HepG2 (cell line): ENCODE results near the gene HAP1. TPM values are rescaled to one million over a fixed set of nuclear protein-coding genes. Genes with fewer than 3 reads are reported as not detected.

Experiments used
- ATAC-seq: fragments of 200-7000 bp; cut with Tn5 transposase; 3 replicates; pipeline ENCODE4 v1.9.1; 2020; ENCODE audit warnings: mild to moderate bottlenecking, moderate library complexity
- BruUV-seq: library from RNA; stranded (reverse); fragments of 400-500 nt; replicated peaks from 2 replicates; lab custom pipeline; 2021; lab: Mats Ljungman, UMichigan
- CTCF ChIA-PET: fragments of 300-600 bp; formaldehyde crosslinking; extraction: SDS; loops from one replicate; lab custom pipeline; 2021; ENCODE audit warnings: low total read pairs, inconsistent platforms, low intra/inter-chr PET ratio; lab: Yijun Ruan, JAX
- POLR2A ChIA-PET: fragments of 350-600 bp; sonication (Branson Sonifier 250); formaldehyde crosslinking; loops from one replicate; lab custom pipeline; 2020; ENCODE audit warnings: antibody characterized with exemption, inconsistent platforms; lab: Yijun Ruan, JAX
- DNase-seq: peaks from one replicate; pipeline ENCODE4 v3.0.0-alpha.2; 2015; ENCODE audit warnings: low spot score
- FAIRE-seq: peaks from 3 replicates; lab custom pipeline; 2011; peaks lifted over from hg19 to GRCh38; lab: Jason Lieb, UNC
- H2AFZ ChIP-seq: one replicate; pipeline ENCODE4 v1.6.1; 2011; ENCODE audit warnings: low read length, inconsistent platforms
- H3K27ac ChIP-seq: fragments of 300-600 bp; 3 replicates; pipeline ENCODE4 v1.8.0; 2011; ENCODE audit warnings: mixed run types, mild to moderate bottlenecking, mixed read lengths, low read length, inconsistent platforms; ENCODE audit not compliant: insufficient read depth; ENCODE audit errors: extremely low read length
- H3K27me3 ChIP-seq, 2 experiments: fragments of 200-600 bp in 1 of 2; 2 replicates in 1 of 2; 3 replicates in 1 of 2; pipeline versions ENCODE4 v1.6.0 to v1.8.0; 2011; ENCODE audit warnings: low read length in 2 of 2, mild to moderate bottlenecking in 2 of 2, moderate library complexity in 2 of 2, inconsistent platforms in 1 of 2; ENCODE audit not compliant: insufficient read depth in 2 of 2, control insufficient read depth in 1 of 2
- H3K36me3 ChIP-seq, 2 experiments: fragments of 200-600 bp in 1 of 2; replicated peaks in 1 of 2; 2 replicates in 1 of 2; 3 replicates in 1 of 2; pipeline versions ENCODE4 v1.5.1 to v1.8.0; 2011; ENCODE audit warnings: low read length in 2 of 2, inconsistent platforms in 1 of 2; ENCODE audit not compliant: insufficient read depth in 2 of 2, control insufficient read depth in 1 of 2
- H3K4me1 ChIP-seq: 2 replicates; pipeline ENCODE4 v1.5.1; 2012; ENCODE audit warnings: low read length, inconsistent platforms; ENCODE audit not compliant: insufficient read depth
- H3K4me2 ChIP-seq: 2 replicates; pipeline ENCODE4 v1.6.0; 2011; ENCODE audit warnings: low read depth, low read length, inconsistent platforms
- H3K4me3 ChIP-seq, 3 experiments: fragments of 200-600 bp in 1 of 3; sonication (generic), shearing (Covaris generic) in 1 of 3; replicated peaks in 1 of 3; 2 replicates each; pipeline ENCODE4 v1.5.1; 2011 to 2016; ENCODE audit warnings: low read length in 3 of 3, inconsistent platforms in 2 of 3, low read depth in 2 of 3, mild to moderate bottlenecking in 2 of 3, control low read depth in 1 of 3, mixed read lengths in 1 of 3; ENCODE audit not compliant: insufficient read depth in 1 of 3
- H3K79me2 ChIP-seq: one replicate; pipeline ENCODE4 v1.6.1; 2011; ENCODE audit warnings: low read length, inconsistent platforms; ENCODE audit not compliant: insufficient read depth
- H3K9ac ChIP-seq: 2 replicates; pipeline ENCODE4 v1.6.0; 2011; ENCODE audit warnings: mild to moderate bottlenecking, low read depth, low read length, inconsistent platforms; ENCODE audit not compliant: insufficient read depth
- H3K9me3 ChIP-seq: 2 replicates; pipeline ENCODE4 v1.5.1; 2012; ENCODE audit warnings: mild to moderate bottlenecking, low read length
- H4K20me1 ChIP-seq: 2 replicates; pipeline ENCODE4 v1.6.0; 2011; ENCODE audit warnings: inconsistent platforms, mild to moderate bottlenecking, low read length, moderate library complexity; ENCODE audit not compliant: insufficient read depth
- ARID2 ChIP-seq: sonication (generic); formaldehyde crosslinking; IDR thresholded peaks from 2 replicates; pipeline ENCODE4 v1.8.1; 2022; ENCODE audit warnings: mild to moderate bottlenecking, missing genetic modification reagents, borderline replicate concordance
- BHLHE40 ChIP-seq: IDR thresholded peaks from 2 replicates; pipeline ENCODE4 v1.6.1; 2011; ENCODE audit warnings: low read length, improper control_type of control experiment
- CEBPG ChIP-seq: IDR thresholded peaks from 2 replicates; pipeline ENCODE4 v1.6.1; 2016
- GATAD2A ChIP-seq: IDR thresholded peaks from 2 replicates; pipeline ENCODE4 v1.6.1; 2016
- HIVEP1 ChIP-seq: sonication (generic); formaldehyde crosslinking; IDR thresholded peaks from 2 replicates; pipeline ENCODE4 v1.4.0; 2020; ENCODE audit warnings: mild to moderate bottlenecking, missing genetic modification reagents
- HMG20A ChIP-seq: IDR thresholded peaks from 2 replicates; pipeline ENCODE4 v1.6.1; 2016; ENCODE audit warnings: borderline replicate concordance
- MXI1 ChIP-seq: IDR thresholded peaks from 3 replicates; pipeline ENCODE4 v1.6.1; 2012; ENCODE audit warnings: low read depth, low read length, inconsistent platforms, borderline replicate concordance
- NFKBIZ ChIP-seq: IDR thresholded peaks from 2 replicates; pipeline ENCODE4 v1.6.1; 2018; ENCODE audit warnings: missing genetic modification reagents, missing compliant biosample characterization
- NR2F2 ChIP-seq: IDR thresholded peaks from 2 replicates; pipeline ENCODE4 v1.6.1; 2012; ENCODE audit warnings: low read depth, inconsistent platforms, borderline replicate concordance
- POLR2AphosphoS5 ChIP-seq: IDR thresholded peaks from 2 replicates; pipeline ENCODE4 v1.6.1; 2012; ENCODE audit warnings: low read depth, low read length
- RARA ChIP-seq: IDR thresholded peaks from 2 replicates; pipeline ENCODE4 v1.6.1; 2016; ENCODE audit warnings: missing genetic modification reagents, missing compliant biosample characterization
- SOX6 ChIP-seq, 2 experiments: fragments of 450-650 bp in 1 of 2; sonication (generic) in 1 of 2; formaldehyde crosslinking in 1 of 2; IDR thresholded peaks; 2 replicates each; pipeline versions ENCODE4 v1.4.0 to v1.6.1; 2017 to 2020; ENCODE audit warnings: antibody characterized with exemption in 1 of 2, mild to moderate bottlenecking in 1 of 2, missing genetic modification reagents in 1 of 2
- TCF7 ChIP-seq: sonication (generic); IDR thresholded peaks from 2 replicates; pipeline ENCODE4 v1.6.1; 2016; ENCODE audit warnings: antibody characterized with exemption, low read depth
- ZFP41 ChIP-seq: sonication (generic); formaldehyde crosslinking; IDR thresholded peaks from 2 replicates; pipeline ENCODE4 v1.4.0; 2020; ENCODE audit warnings: mild to moderate bottlenecking, missing genetic modification reagents, borderline replicate concordance
- ZNF30 ChIP-seq: sonication (generic); formaldehyde crosslinking; IDR thresholded peaks from 2 replicates; pipeline ENCODE4 v1.5.0; 2020; ENCODE audit warnings: mild to moderate bottlenecking, missing genetic modification reagents
- ZNF598 ChIP-seq: sonication (generic); formaldehyde crosslinking; IDR thresholded peaks from 2 replicates; pipeline ENCODE4 v1.5.1; 2020; ENCODE audit warnings: mild to moderate bottlenecking, missing genetic modification reagents, borderline replicate concordance
- ZNF737 ChIP-seq: sonication (generic); formaldehyde crosslinking; IDR thresholded peaks from 2 replicates; pipeline ENCODE4 v1.5.0; 2020; ENCODE audit warnings: missing genetic modification reagents, mild to moderate bottlenecking, borderline replicate concordance
- ZSCAN25 ChIP-seq: sonication (generic); formaldehyde crosslinking; IDR thresholded peaks from 2 replicates; pipeline ENCODE4 v1.8.0; 2022; ENCODE audit warnings: mild to moderate bottlenecking, missing genetic modification reagents
- WGBS: methylation state at CpG from one replicate; pipeline ENCODE4 v1.1.6; 2017; ENCODE audit warnings: low lambda C conversion rate; 5-methylcytosine and 5-hydroxymethylcytosine counted together
- in situ Hi-C: cut with HindIII; loops from 2 replicates; pipeline ENCODE4 v1.10.0; 2017; ENCODE audit warnings: low pct_unique_long_range_greater_than_20kb; ENCODE audit not compliant: extremely low pct_ligation_motif_present
- intact Hi-C: fragments of 100-400 bp; cut with micrococcal nuclease; formaldehyde crosslinking; loops from one replicate; pipeline ENCODE4 v1.10.0; 2022; ENCODE audit not compliant: unreplicated experiment
- polyA plus RNA-seq, 8 experiments: library from polyadenylated mRNA; depleted of rRNA in 3 of 8; stranded (reverse) in 7 of 8; unstranded in 1 of 8; fragments of >200 nt; fragmentation: Illumina TruSeq in 4 of 8; extraction: Trizol in 4 of 8; gene quantifications; 2 replicates each; pipeline versions ENCODE4 v1.2.1 to v1.2.3, GENCODE V29; 2011 to 2016; ENCODE audit warnings: low read depth in 4 of 8, missing spikeins in 1 of 8, mixed read lengths in 1 of 8; ENCODE audit not compliant: insufficient read depth in 1 of 8
- total RNA-seq, 5 experiments: library from RNA; depleted of rRNA; stranded (reverse); fragments of >200 nt; fragmentation: Illumina TruSeq; extraction: Trizol; gene quantifications; 2 replicates each; pipeline ENCODE4 v1.2.3, GENCODE V29; 2016; ENCODE audit warnings: low read depth in 1 of 5
- TF ChIP-seq, protein P1 (sequence below): sonication (generic); formaldehyde crosslinking; IDR thresholded peaks from 2 replicates; pipeline ENCODE4 v1.9.0; 2021; ENCODE audit warnings: missing genetic modification reagents, mild to moderate bottlenecking, borderline replicate concordance
- TF ChIP-seq, protein P2 (sequence below): IDR thresholded peaks from 2 replicates; pipeline ENCODE4 v1.6.1; 2012; ENCODE audit warnings: low read length, improper control_type of control experiment
- TF ChIP-seq, protein P3 (sequence below): sonication (generic); formaldehyde crosslinking; IDR thresholded peaks from 2 replicates; pipeline ENCODE4 v1.8.0; 2022; ENCODE audit warnings: missing genetic modification reagents, low read depth, mild to moderate bottlenecking, borderline replicate concordance

Gene HAP1
- total and polyA plus RNA-seq, 2 of the 13 experiments (the other 11 are each of a cell fraction or from before 2014, with no cell fraction given): 0.07 TPM

DNA sequence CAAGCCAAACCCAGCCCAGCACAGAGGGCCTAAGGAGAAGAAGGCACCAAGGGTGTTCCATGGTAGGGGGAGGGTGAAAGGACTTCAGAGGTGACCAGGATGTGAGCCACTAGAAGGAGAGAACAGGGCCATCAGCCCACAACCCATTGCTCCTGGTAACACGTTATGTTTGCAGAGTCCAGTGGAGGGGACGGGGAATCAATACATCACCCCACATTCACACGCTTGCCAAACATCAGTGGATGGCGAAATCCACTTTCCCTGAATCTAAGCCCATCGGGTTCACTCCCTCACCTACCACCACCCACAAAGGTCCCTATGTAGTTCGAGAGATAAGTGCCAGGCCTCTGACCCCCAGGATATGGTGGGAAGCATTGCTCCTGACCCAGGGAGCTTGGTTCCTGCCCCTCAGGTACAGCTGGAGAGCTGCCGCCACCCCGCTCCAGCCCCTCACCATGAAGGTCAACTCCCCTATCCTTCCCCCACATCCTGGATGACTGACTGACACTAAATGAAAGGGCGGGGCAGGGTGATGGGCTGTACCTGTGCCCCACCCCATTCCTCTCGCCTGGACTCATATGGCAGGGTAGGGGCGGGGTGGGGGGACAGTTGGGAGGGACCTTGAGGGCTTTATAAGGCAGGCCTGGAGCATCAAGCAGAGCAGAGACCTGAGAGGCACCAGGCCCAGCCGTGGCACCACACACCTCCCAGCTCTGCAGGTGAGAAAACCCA is 22.6 kb downstream of the HAP1 start, which contains the start of gene GAST:
Gene GAST, plus strand, starts transcription at position 663 of the 732 bp plus-strand sequence. CDS start 3,106 bp downstream, outside the sequence.
- 4% methylated on average over 10 of the region's 12 CpGs for WGBS
- BruUV-seq: no TSS peak
- H3K9me3 ChIP-seq: no peaks in the 10 kb centered on the region
- peak within 1 kb of the TSS; percentile 16; the same call in 1 of the 2 replicates for H3K4me2 ChIP-seq
- H3K27ac ChIP-seq: no peak within 1 kb of the TSS
- POLR2A ChIA-PET: interaction anchor here (0.8 to 1.3 kb wide), 2 partner anchors 23 to 24 kb away, joined by 3 to 8 read pairs; partner anchors contain the start of gene EIF1
- FAIRE-seq: peak; percentile 36
- no peak for DNase-seq
- in situ Hi-C loops: no loop called here
- peaks cover 23% of the 10 kb centered on the region for H3K4me1 ChIP-seq
- H3K36me3 ChIP-seq: no peaks in the 10 kb centered on the region
- CTCF ChIA-PET: no interaction called here
- H3K9ac ChIP-seq: no peak within 1 kb of the TSS
- no peak within 1 kb of the TSS for H2AFZ ChIP-seq
- H3K79me2 ChIP-seq: no peaks in the 10 kb centered on the region
- intact Hi-C loops: no loop called here
- no peak within 1 kb of the TSS for H3K4me3 ChIP-seq
- peak; percentile 58 for ATAC-seq
- peaks cover 8 to 32% of the 10 kb centered on the region in 2 experiments; a peak in 3 of 5 replicates for H3K27me3 ChIP-seq
- H4K20me1 ChIP-seq: no peaks in the 10 kb centered on the region
- TF ChIP-seq POLR2AphosphoS5 (no peak), ZFP41 (CRISPR knock-in tag) (no peak), NR2F2 (peak; percentile 53; the same call in 1 of the 2 replicates), NFKBIZ (no peak), CEBPG (peak; percentile 51; the same call in 1 of the 2 replicates), SOX6 (IDR thresholded peaks at IDR 0.05) (no peak), SOX6 (CRISPR knock-in tag; IDR thresholded peaks at IDR 0.05) (0 out of 2 replicates have a peak, but pooled peaks have one; percentile 37), MXI1 (no peak), ARID2 (CRISPR knock-in tag) (no peak), RARA (CRISPR knock-in tag) (0 out of 2 replicates have a peak, but pooled peaks have one; percentile 10), ZNF737 (CRISPR knock-in tag) (0 out of 2 replicates have a peak, but pooled peaks have one; percentile 21), GATAD2A (peak; percentile 51), HMG20A (no peak), BHLHE40 (peak; percentile 12; the same call in 1 of the 2 replicates), ZNF598 (CRISPR knock-in tag) (no peak), ZSCAN25 (CRISPR knock-in tag) (peak; percentile 65; the same call in 1 of the 2 replicates), TCF7 (no peak), HIVEP1 (CRISPR knock-in tag) (0 out of 2 replicates have a peak, but pooled peaks have one; percentile 33), ZNF30 (CRISPR knock-in tag) (0 out of 2 replicates have a peak, but pooled peaks have one; percentile 6)
- TF ChIP-seq, protein P1, sequence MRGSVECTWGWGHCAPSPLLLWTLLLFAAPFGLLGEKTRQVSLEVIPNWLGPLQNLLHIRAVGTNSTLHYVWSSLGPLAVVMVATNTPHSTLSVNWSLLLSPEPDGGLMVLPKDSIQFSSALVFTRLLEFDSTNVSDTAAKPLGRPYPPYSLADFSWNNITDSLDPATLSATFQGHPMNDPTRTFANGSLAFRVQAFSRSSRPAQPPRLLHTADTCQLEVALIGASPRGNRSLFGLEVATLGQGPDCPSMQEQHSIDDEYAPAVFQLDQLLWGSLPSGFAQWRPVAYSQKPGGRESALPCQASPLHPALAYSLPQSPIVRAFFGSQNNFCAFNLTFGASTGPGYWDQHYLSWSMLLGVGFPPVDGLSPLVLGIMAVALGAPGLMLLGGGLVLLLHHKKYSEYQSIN (CRISPR knock-in tag): no peak
- TF ChIP-seq, protein P2, sequence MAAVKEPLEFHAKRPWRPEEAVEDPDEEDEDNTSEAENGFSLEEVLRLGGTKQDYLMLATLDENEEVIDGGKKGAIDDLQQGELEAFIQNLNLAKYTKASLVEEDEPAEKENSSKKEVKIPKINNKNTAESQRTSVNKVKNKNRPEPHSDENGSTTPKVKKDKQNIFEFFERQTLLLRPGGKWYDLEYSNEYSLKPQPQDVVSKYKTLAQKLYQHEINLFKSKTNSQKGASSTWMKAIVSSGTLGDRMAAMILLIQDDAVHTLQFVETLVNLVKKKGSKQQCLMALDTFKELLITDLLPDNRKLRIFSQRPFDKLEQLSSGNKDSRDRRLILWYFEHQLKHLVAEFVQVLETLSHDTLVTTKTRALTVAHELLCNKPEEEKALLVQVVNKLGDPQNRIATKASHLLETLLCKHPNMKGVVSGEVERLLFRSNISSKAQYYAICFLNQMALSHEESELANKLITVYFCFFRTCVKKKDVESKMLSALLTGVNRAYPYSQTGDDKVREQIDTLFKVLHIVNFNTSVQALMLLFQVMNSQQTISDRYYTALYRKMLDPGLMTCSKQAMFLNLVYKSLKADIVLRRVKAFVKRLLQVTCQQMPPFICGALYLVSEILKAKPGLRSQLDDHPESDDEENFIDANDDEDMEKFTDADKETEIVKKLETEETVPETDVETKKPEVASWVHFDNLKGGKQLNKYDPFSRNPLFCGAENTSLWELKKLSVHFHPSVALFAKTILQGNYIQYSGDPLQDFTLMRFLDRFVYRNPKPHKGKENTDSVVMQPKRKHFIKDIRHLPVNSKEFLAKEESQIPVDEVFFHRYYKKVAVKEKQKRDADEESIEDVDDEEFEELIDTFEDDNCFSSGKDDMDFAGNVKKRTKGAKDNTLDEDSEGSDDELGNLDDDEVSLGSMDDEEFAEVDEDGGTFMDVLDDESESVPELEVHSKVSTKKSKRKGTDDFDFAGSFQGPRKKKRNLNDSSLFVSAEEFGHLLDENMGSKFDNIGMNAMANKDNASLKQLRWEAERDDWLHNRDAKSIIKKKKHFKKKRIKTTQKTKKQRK: no peak
- TF ChIP-seq, protein P3, sequence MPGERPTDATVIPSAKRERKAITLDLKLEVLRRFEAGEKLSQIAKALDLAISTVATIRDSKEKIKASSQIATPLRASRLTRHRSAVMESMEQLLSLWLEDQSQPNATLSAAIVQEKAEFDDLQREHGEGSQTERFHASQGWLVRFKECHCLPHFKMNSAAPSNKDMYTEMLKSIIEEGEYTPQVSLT: no peak
